GM12874 (cell line): ENCODE data around the gene PRCC.

ENCODE experiments used
- TF ChIP-seq, protein P1 (sequence below): IDR thresholded peaks from 2 replicates; pipeline ENCODE4 v1.5.1; 2011; ENCODE audit warnings: low read depth, mild to moderate bottlenecking, control low read depth, low read length, moderate library complexity; ENCODE audit not compliant: insufficient read depth

PRCC gene

DNA sequence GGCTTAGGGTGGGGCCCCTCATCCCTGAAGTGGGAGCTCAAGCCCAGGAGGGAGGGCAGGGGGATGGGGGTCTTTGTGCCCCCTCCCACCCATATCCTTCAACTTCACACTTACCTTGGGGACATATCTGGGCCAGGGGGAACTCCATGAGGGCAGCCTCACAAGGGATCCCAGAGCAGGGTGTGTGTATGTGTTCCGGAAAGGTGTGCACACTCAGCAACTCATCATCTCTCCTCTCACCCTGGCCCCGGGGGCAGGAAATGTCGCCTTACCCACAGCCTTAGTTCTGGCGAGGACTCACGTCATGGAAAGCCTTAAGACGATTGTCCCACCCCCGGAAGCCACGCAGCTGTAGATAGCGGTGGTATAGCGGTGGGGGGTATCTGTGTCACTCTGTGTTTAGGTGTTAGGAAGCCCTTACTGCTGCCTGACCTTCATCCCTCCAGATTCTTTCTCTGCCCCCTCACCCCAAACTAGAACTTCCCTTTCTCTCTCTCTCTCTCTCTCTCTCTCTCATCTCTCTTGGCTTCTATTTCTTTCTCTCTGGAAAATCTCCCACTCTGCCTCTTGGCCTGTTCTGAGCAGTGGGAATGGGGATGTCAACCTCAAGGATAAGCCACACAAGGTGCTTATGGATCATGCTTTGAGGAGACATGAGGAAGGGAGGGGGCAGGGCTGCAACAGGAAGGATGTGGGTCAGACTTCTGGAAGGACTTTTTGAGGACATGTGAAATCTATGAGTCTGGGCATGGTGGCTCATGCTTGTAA, 49.4 kb downstream of the PRCC start, which contains the start of gene SH2D2A:
Gene SH2D2A, minus strand, starts transcription at position 288 of the 768 bp plus-strand sequence. Its CDS starts 140 bp downstream, at position 148.
- TF ChIP-seq, protein P1, sequence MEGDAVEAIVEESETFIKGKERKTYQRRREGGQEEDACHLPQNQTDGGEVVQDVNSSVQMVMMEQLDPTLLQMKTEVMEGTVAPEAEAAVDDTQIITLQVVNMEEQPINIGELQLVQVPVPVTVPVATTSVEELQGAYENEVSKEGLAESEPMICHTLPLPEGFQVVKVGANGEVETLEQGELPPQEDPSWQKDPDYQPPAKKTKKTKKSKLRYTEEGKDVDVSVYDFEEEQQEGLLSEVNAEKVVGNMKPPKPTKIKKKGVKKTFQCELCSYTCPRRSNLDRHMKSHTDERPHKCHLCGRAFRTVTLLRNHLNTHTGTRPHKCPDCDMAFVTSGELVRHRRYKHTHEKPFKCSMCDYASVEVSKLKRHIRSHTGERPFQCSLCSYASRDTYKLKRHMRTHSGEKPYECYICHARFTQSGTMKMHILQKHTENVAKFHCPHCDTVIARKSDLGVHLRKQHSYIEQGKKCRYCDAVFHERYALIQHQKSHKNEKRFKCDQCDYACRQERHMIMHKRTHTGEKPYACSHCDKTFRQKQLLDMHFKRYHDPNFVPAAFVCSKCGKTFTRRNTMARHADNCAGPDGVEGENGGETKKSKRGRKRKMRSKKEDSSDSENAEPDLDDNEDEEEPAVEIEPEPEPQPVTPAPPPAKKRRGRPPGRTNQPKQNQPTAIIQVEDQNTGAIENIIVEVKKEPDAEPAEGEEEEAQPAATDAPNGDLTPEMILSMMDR = no peak

DNA sequence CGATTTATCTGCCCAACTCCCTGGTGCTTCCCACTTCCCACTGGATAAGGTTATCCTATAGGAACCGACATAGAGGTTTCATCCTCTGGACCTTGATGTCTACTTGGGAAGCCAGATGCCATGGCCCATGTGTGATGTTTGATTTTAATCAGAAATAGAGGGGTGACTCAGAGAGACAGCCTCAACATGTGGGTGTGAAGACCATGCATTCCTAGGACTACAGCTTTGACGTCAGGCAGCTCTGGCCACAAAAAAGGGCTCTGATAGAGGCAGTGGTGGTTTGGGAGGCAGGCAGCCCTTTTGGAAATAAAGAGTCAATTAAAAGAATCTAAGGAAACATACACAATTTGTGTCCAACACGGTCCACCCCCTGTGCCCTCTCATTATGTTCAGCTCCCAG, 54.5 kb downstream of the PRCC start:
- TF ChIP-seq, protein P1 = no peak

DNA sequence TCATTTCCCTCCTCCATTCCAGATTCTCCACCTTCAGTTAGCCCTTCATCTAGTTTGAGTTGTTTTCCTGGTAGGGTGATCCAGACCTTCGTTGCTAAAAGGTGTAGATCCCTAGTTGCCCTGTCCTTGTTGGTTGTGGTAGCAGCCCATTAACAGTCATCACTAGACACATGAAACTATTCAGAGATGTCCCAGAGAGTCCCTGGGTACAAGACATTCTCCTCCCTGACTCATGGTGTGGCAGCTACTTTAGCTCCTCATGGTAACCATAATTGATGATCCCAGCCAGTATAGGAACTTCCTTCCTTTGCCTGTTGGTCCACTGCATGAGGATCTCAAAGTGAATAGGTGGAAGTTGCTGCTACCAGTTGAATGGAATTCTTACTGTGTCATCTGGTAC, 55.3 kb downstream of the PRCC start:
- TF ChIP-seq, protein P1 = no peak

DNA sequence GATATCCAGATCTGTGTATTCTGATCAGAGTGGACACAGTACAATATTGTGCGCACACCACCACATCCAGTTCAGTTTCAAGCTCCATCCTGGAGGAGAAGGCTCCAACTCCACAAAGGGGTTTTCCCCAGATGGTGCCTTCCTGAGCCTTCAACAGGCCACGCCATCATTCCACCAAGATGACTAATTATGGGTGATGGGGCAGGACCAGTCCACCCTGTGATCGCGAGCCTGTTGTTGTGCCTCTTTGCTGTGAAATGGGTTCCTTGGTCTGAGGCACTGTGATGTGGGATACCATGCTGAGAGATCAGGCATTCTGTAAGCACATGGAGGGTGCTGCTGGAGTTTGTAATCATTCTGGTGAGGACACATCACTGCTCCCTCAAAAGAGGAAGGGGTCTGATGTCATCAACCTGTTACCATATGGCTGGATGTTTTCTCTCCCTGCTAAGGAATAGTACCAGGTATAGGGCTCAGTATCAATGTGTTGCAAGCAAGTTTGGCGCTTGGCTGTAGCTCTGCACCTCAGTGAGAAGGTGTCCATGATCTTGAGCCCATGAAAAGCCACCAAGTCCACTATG, 56.0 kb downstream of the PRCC start:
- TF ChIP-seq, protein P1 = no peak

DNA sequence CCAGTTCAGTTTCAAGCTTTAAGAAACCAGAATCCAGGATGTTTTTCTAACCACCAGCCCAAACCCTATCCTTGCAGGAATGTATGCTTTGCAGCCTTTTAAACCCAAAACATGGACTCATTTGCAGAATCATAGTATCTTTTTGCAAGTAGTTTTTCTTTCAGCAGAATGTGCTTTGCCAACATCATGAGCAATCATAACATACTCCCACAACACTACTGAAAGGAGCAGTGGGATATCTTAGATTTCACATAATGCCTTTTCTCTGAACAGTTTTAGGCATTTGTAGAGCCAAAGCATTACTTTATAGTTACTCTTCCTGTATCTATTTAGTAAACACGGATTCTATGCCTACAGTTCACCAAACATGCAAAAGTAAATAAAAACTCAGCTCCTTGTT, 59.3 kb downstream of the PRCC start:
- TF ChIP-seq, protein P1 = no peak

DNA sequence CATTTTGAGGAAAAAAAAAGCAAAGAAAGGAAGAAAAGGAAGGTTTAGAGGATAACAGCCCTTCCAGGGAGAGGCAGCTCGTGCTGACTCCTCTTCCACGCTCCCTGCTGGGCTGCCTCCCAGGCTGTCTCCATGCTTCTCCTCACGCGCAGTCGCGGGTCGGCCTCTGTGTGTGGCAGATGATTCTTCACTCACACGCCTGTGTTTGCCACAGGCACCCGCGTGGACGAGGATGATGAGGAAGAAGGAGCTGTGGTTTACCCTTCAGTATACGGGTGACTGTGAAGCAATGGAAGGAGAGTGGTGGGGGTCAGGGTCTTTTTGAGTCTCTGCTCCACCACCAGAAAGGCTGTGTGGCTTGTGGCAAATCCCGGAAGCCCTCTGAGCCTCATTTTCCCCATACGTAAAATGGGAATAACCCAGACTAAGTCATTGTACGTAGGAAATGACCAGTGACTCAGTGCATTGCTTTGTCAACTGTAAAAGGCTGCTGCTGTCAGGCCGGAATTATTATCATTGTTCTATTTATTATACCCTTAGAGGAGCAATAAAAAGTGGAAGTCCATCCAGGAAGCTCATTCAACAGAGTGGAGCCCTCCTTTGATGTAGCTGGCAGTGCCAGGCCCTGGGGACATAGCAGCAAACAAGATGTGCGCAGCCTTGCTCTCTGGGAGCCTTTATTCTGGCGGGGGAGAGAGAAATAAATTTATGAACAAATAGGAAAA, 61.2 kb downstream of the PRCC start:
- TF ChIP-seq, protein P1 = no peak

DNA sequence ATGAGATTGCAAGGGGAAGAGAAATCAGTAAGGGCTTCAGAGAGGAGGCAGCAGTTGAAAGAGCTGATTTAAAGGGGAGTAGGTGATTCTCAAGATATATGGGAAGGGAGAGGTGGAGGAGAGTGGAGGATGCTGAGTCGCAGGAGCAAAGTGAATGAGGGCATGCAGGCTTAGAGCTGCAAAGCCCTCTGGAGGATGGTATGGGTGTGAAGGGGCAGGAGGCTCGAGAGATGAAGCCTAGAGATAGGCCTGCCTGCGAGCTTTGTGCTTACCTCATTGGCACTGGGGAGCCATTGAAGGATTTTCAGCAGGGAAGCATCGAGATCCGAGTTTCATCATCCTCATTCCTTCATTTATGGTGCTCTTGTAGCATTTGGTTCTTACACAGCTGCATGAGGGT, 65.1 kb downstream of the PRCC start:
- TF ChIP-seq, protein P1 = no peak
